Astrocyte (in vitro differentiated cells and primary cell): ENCODE results near the gene RAB11FIP4.

Source experiments
- CTCF ChIP-seq: IDR thresholded peaks from 2 replicates; pipeline ENCODE4 v1.5.1; 2011; ENCODE audit warnings: low read depth, mild to moderate bottlenecking, inconsistent platforms, low read length, moderate library complexity; ENCODE audit not compliant: insufficient read depth
- EZH2 ChIP-seq: IDR thresholded peaks from 2 replicates; pipeline ENCODE4 v1.6.1; 2012; ENCODE audit warnings: mild to moderate bottlenecking, low read length, inconsistent platforms; ENCODE audit not compliant: insufficient read depth

GRCh38 chr17:31521632-31522283, 130.3 kb downstream of the RAB11FIP4 start:
- no peak for TF ChIP-seq CTCF
- no peak for TF ChIP-seq EZH2
